Keratinocyte (primary cell): ENCODE results near the gene SESN3. TPM values are rescaled to one million over a fixed set of nuclear protein-coding genes. Genes with fewer than 3 reads are reported as not detected.

Source experiments
- DNase-seq: peaks from one replicate; pipeline ENCODE4 v3.0.0-alpha.2; 2011; ENCODE audit warnings: low read depth, missing footprints, low spot score
- FAIRE-seq: peaks from 2 replicates; lab custom pipeline; 2011; peaks lifted over from hg19 to GRCh38; lab: Jason Lieb, UNC
- H2AFZ ChIP-seq: 2 replicates; pipeline ENCODE4 v1.6.0; 2012; ENCODE audit warnings: low read length, control low read depth, inconsistent platforms; ENCODE audit not compliant: control insufficient read depth
- H3K27ac ChIP-seq: 2 replicates; pipeline ENCODE4 v1.5.1; 2011; ENCODE audit warnings: low read length; ENCODE audit not compliant: control insufficient read depth, insufficient read depth
- H3K27me3 ChIP-seq: 3 replicates; pipeline ENCODE4 v1.6.0; 2011; ENCODE audit warnings: low read length; ENCODE audit not compliant: control insufficient read depth, insufficient read depth; ENCODE audit errors: extremely low read depth
- H3K36me3 ChIP-seq, 2 experiments: 2 replicates in 1 of 2; 3 replicates in 1 of 2; pipeline ENCODE4 v1.5.1; 2011; ENCODE audit warnings: low read length in 2 of 2, mild to moderate bottlenecking in 1 of 2; ENCODE audit not compliant: control insufficient read depth in 2 of 2, insufficient read depth in 2 of 2; ENCODE audit errors: extremely low read depth in 1 of 2
- H3K4me1 ChIP-seq: 3 replicates; pipeline ENCODE4 v1.5.1; 2011; ENCODE audit warnings: low read length; ENCODE audit not compliant: control insufficient read depth, insufficient read depth; ENCODE audit errors: extremely low read depth
- H3K4me2 ChIP-seq: 3 replicates; pipeline ENCODE4 v1.6.0; 2011; ENCODE audit warnings: low read depth, low read length; ENCODE audit not compliant: control insufficient read depth, insufficient read depth; ENCODE audit errors: extremely low read depth
- H3K4me3 ChIP-seq, 3 experiments: fragments of 200-600 bp in 1 of 3; sonication (generic) in 1 of 3; 2 replicates in 2 of 3; 3 replicates in 1 of 3; pipeline ENCODE4 v1.5.1; 2011 to 2016; ENCODE audit warnings: low read length in 3 of 3, mild to moderate bottlenecking in 3 of 3, control low read depth in 2 of 3, inconsistent platforms in 1 of 3, low read depth in 1 of 3, mixed read lengths in 1 of 3, mixed run types in 1 of 3, moderate library complexity in 1 of 3; ENCODE audit not compliant: control insufficient read depth in 2 of 3, insufficient read depth in 2 of 3; ENCODE audit errors: extremely low read depth in 1 of 3
- H3K79me2 ChIP-seq: 2 replicates; pipeline ENCODE4 v1.6.0; 2012; ENCODE audit warnings: low read length; ENCODE audit not compliant: control insufficient read depth, insufficient read depth
- H3K9ac ChIP-seq: 3 replicates; pipeline ENCODE4 v1.6.0; 2011; ENCODE audit warnings: low read length; ENCODE audit not compliant: control insufficient read depth, insufficient read depth; ENCODE audit errors: extremely low read depth
- H3K9me1 ChIP-seq: 3 replicates; pipeline ENCODE4 v1.6.0; 2011; ENCODE audit warnings: low read length; ENCODE audit not compliant: control insufficient read depth, insufficient read depth; ENCODE audit errors: extremely low read depth
- H3K9me3 ChIP-seq: 2 replicates; pipeline ENCODE4 v1.5.1; 2012; ENCODE audit warnings: low read depth, low read length; ENCODE audit not compliant: control insufficient read depth
- H4K20me1 ChIP-seq: 3 replicates; pipeline ENCODE4 v1.6.0; 2011; ENCODE audit warnings: low read length; ENCODE audit not compliant: control insufficient read depth, insufficient read depth; ENCODE audit errors: extremely low read depth
- CTCF ChIP-seq, 3 experiments: IDR thresholded peaks in 1 of 3; conservative IDR thresholded peaks in 1 of 3; optimal IDR thresholded peaks in 1 of 3; 2 replicates in 2 of 3; 3 replicates in 1 of 3; pipeline versions ENCODE3 to v1.5.1; 2011; ENCODE audit warnings: low read length in 3 of 3, mild to moderate bottlenecking in 3 of 3, moderate library complexity in 2 of 3, control low read depth in 1 of 3, inconsistent platforms in 1 of 3; ENCODE audit not compliant: insufficient read depth in 2 of 3; ENCODE audit errors: extremely low read depth in 1 of 3
- EZH2 ChIP-seq: IDR thresholded peaks from one replicate; pipeline ENCODE4 v1.6.1; 2012; ENCODE audit warnings: inconsistent platforms, mild to moderate bottlenecking, low read length, moderate library complexity
- dilution Hi-C: fragments of 300-500 bp; cut with MboI; formaldehyde crosslinking; loops from one replicate; pipeline ENCODE4 v1.7.0; 2020; ENCODE audit warnings: low sequenced_read_pairs; ENCODE audit not compliant: extremely low pct_ligation_motif_present
- polyA plus RNA-seq, 5 experiments: library from polyadenylated mRNA; depleted of rRNA in 3 of 5; stranded (reverse) in 3 of 5; stranded (forward) in 1 of 5; unstranded in 1 of 5; fragments of >200 nt; gene quantifications; 1 replicate in 1 of 5; 2 replicates in 3 of 5; 3 replicates in 1 of 5; pipeline versions ENCODE4 v1.2.1 to v1.2.3, GENCODE V29; 2011 to 2012; ENCODE audit warnings: missing spikeins in 2 of 5, low read depth in 1 of 5, low replicate concordance in 1 of 5

The SESN3 gene
- polyA plus RNA-seq, 1 donor (not counting 4 experiments of a cell fraction or from before 2014, with no cell fraction given) = 35.2 TPM

DNA sequence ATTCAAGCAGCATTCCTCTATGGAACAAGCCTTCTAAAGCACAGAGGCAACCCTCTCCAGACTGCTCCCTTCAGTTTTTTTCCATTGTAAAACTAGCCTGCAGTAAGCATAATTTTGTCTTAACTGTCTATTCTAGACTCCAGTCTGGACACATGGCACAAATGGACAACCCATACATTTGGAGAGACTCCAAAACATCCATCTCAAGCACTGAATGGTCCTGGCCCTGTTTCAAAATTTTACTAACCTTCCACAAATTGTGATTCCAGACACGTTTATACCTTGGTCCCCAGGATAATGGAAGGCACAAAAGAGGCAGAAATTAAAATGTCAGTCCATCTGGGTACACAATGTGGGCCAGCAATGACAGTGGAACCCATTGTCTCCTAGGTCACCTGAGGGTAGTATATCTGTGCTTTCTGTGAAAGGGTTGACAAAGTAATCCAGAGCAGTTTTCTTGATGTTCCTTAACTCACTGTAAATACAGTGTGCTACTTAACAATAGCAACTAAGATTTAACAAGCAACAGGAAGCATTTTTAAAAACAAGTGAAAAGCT, 16.2 kb upstream of the SESN3 start:
- H3K4me2 ChIP-seq = no peak overlapping the region
- dilution Hi-C loops = no loop called here
- FAIRE-seq (peak; percentile 48), DNase-seq (no peak)
- H3K9me1 ChIP-seq = no peaks in the 10 kb centered on the region
- H3K4me3 ChIP-seq = no peak overlapping the region
- H3K79me2 ChIP-seq = no peaks in the 10 kb centered on the region
- H3K27ac ChIP-seq = no peak overlapping the region
- H3K9ac ChIP-seq = no peak overlapping the region
- H2AFZ ChIP-seq = no peak overlapping the region
- H3K9me3 ChIP-seq = no peaks in the 10 kb centered on the region
- peaks cover 18% of the 10 kb centered on the region for H3K4me1 ChIP-seq
- H3K36me3 ChIP-seq = no peaks in the 10 kb centered on the region
- H3K27me3 ChIP-seq = no peaks in the 10 kb centered on the region
- TF ChIP-seq EZH2 (no peak), CTCF (optimal IDR thresholded peaks at IDR 0.05 in 1 of 3, IDR thresholded peaks at IDR 0.05 in 1 of 3, conservative IDR thresholded peaks at IDR 0.05 in 1 of 3; ENCODE audit: extremely low read depth in 1 of 3, insufficient read depth in 2 of 3, low read length in 3 of 3) (no peak)
- H4K20me1 ChIP-seq = no peaks in the 10 kb centered on the region

- TF ChIP-seq EZH2 (no peak), CTCF (optimal IDR thresholded peaks at IDR 0.05 in 1 of 3, IDR thresholded peaks at IDR 0.05 in 1 of 3, conservative IDR thresholded peaks at IDR 0.05 in 1 of 3; ENCODE audit: extremely low read depth in 1 of 3, insufficient read depth in 2 of 3, low read length in 3 of 3) (no peak)
Observed at GRCh38 chr11:95245581-95245980, 14.6 kb upstream of the SESN3 start.

More at GRCh38 chr11:95245581-95245980, 14.6 kb upstream of the SESN3 start:
- dilution Hi-C loops = no loop called here
- H3K27ac ChIP-seq = peak overlapping the region; percentile 88
- peaks cover 22% of the 10 kb centered on the region for H3K4me1 ChIP-seq
- no peaks in the 10 kb centered on the region for H4K20me1 ChIP-seq
- H3K9ac ChIP-seq = peak overlapping the region; percentile 8
- no peaks in the 10 kb centered on the region for H3K9me3 ChIP-seq
- H3K4me3 ChIP-seq = no peak overlapping the region
- peak overlapping the region; percentile 40 for H2AFZ ChIP-seq
- no peaks in the 10 kb centered on the region for H3K9me1 ChIP-seq
- peak overlapping the region; percentile 30 for H3K4me2 ChIP-seq
- H3K36me3 ChIP-seq = no peaks in the 10 kb centered on the region
- no peaks in the 10 kb centered on the region for H3K27me3 ChIP-seq
- H3K79me2 ChIP-seq = no peaks in the 10 kb centered on the region
- no peak for DNase-seq
- no peak for FAIRE-seq
